GM18909 (cell line): ENCODE measurements around the gene NXN.
"Not testable (repeated sequence)": the region's sequence is repeated elsewhere in the genome, so short reads cannot be mapped to it uniquely, and the experiment has no call there.

ENCODE experiments used
- ATAC-seq: cut with Tn5 transposase; IDR thresholded peaks from one replicate; pipeline ENCODE4 v1.9.1; 2021; ENCODE audit warnings: mild to moderate bottlenecking; ENCODE audit not compliant: unreplicated experiment, poor library complexity

NXN gene

GRCh38 chr17:752002-752619 lies 227.5 kb downstream of the NXN start, which contains the start of gene GEMIN4:
GEMIN4 (minus strand) TSS chr17:752264; CDS start chr17:752142, 122 bp downstream.
- peak; percentile 86 for ATAC-seq

GRCh38 chr17:751269-752001 lies 228.1 kb downstream of the NXN start:
- ATAC-seq = peak; percentile 46

- ATAC-seq = no peak
Observed at GRCh38 chr17:750431-751037, 229.0 kb downstream of the NXN start.

- ATAC-seq = not testable (repeated sequence)
Observed at GRCh38 chr17:749359-749758, 230.2 kb downstream of the NXN start.
